Small intestine (tissue), 16 donors: ENCODE results near the gene ABCC11. TPM values are rescaled to one million over a fixed set of nuclear protein-coding genes. Genes with fewer than 3 reads are reported as not detected.
A peak's percentile ranks its signal among the peaks of the same experiment; 100 is the strongest.

ENCODE experiments used
- DNase-seq, 2 donors: peaks; one replicate each; pipeline versions ENCODE4 v3.0.0 to v3.0.0-alpha.2; 2013
- FAIRE-seq: peaks from 2 replicates; lab custom pipeline; 2012; peaks lifted over from hg19 to GRCh38; lab: Jason Lieb, UNC
- H3K27ac ChIP-seq, 3 donors: one replicate each; pipeline ENCODE4 v1.5.1; 2013; ENCODE audit warnings: low read length in 2 of 3, mild to moderate bottlenecking in 2 of 3, control low read depth in 1 of 3, inconsistent platforms in 1 of 3, low read depth in 1 of 3, moderate library complexity in 1 of 3
- H3K27me3 ChIP-seq, 3 donors: one replicate each; pipeline ENCODE4 v1.6.1; 2013; ENCODE audit warnings: low read length in 3 of 3, inconsistent platforms in 1 of 3; ENCODE audit not compliant: control insufficient read depth in 3 of 3, insufficient read depth in 3 of 3
- H3K36me3 ChIP-seq, 3 donors: one replicate each; pipeline ENCODE4 v1.6.1; 2013; ENCODE audit warnings: low read length in 3 of 3, inconsistent platforms in 1 of 3, low read depth in 1 of 3, mild to moderate bottlenecking in 1 of 3, moderate library complexity in 1 of 3; ENCODE audit not compliant: control insufficient read depth in 3 of 3, insufficient read depth in 2 of 3
- H3K4me1 ChIP-seq, 3 donors: one replicate each; pipeline ENCODE4 v1.6.1; 2013; ENCODE audit warnings: low read length in 2 of 3, inconsistent platforms in 1 of 3, low read depth in 1 of 3, mild to moderate bottlenecking in 1 of 3, moderate library complexity in 1 of 3; ENCODE audit not compliant: control insufficient read depth in 3 of 3, insufficient read depth in 2 of 3
- H3K4me3 ChIP-seq, 3 donors: one replicate each; pipeline ENCODE4 v1.5.1; 2013; ENCODE audit warnings: low read length in 3 of 3, control low read depth in 1 of 3, inconsistent platforms in 1 of 3, low read depth in 1 of 3, mild to moderate bottlenecking in 1 of 3, moderate library complexity in 1 of 3
- H3K9me3 ChIP-seq, 2 donors: one replicate each; pipeline ENCODE4 v1.6.1; 2013; ENCODE audit warnings: low read depth in 1 of 2, low read length in 1 of 2; ENCODE audit not compliant: control insufficient read depth in 2 of 2, insufficient read depth in 1 of 2
- WGBS, 3 donors: extraction: QIAGEN DNeasy Blood & Tissue Kit; methylation state at CpG; one replicate each; pipeline ENCODE4 v1.1.7; 2013; 5-methylcytosine and 5-hydroxymethylcytosine counted together
- long read RNA-seq, 10 donors: transcript quantifications; one replicate each; lab custom pipeline, GENCODE V29; 2026
- polyA plus RNA-seq, 4 donors: library from polyadenylated mRNA; stranded (reverse) in 3 of 4; unstranded in 1 of 4; fragments of 200-250 nt in 3 of 4; fragments of 120-200 nt in 1 of 4; gene quantifications; one replicate each; pipeline versions ENCODE4 v1.2.1 to v1.2.3, GENCODE V29; 2013
- donor health status: healthy with polysubstance abuse.
- donor health status: control.
- donor health status: control.
- donor health status: Bipolar disorder and iron deficiency.
- donor health status: healthy.

The ABCC11 gene
- under 1 TPM in 3 of 4 donors, not detected in 1; 0.15 to 0.22 (median 0.15) TPM for polyA plus RNA-seq
- long read RNA-seq, donor 1, result 0 reads
- long read RNA-seq, donor 2, result 0 reads
- long read RNA-seq, donor 3, result 0 reads
- long read RNA-seq, donor 4, result 0 reads
- long read RNA-seq, donor 5, result 0 reads
- long read RNA-seq, donor 6, result 0 reads
- long read RNA-seq, donor 7, result 0 reads
- long read RNA-seq, donor 8, result 0 reads
- long read RNA-seq, donor 9, result 0 reads
- long read RNA-seq, donor 10, result 0 reads

DNA sequence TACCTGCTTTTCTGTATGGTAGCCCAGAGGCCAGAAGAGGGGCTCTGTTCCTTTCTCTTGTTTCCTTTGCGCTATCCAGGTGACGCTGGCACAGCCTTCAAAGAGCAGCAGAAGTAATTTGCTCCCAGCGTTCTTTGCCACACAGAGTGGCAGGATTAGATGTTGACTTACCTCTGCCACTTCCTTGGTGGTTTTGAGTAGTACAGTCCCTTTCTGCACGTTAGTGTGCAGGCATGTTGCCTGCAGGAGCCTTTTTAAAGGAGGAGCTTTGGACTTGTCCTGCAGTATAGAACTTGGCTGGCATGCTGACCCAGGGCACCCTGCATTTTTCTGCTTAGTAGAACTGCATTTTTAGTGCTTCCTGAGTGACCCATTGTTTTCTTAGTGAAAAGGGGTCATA, at the start of gene ABCC11:
Gene ABCC11, minus strand, starts transcription at position 229 of the 400 bp plus-strand sequence. CDS start 15,618 bp downstream, outside the sequence.
- no peak for DNase-seq
- Histone ChIP-seq H3K9me3 (no peaks in the 10 kb centered on the region), H3K27ac (peak within 1 kb of the TSS in 1 of 3 donors; percentile 31), H3K4me1 (peaks cover 6 to 8% (median 7%) of the 10 kb centered on the region in 3 donors), H3K4me3 (no peak within 1 kb of the TSS), H3K36me3 (peaks cover 0 to 2% (median 2%) of the 10 kb centered on the region in 3 donors), H3K27me3 (no peaks in the 10 kb centered on the region)
- FAIRE-seq, result no peak
- 33 to 44% (median 34%) methylated on average over 4 of the region's 4 CpGs for WGBS, 3 donors

DNA sequence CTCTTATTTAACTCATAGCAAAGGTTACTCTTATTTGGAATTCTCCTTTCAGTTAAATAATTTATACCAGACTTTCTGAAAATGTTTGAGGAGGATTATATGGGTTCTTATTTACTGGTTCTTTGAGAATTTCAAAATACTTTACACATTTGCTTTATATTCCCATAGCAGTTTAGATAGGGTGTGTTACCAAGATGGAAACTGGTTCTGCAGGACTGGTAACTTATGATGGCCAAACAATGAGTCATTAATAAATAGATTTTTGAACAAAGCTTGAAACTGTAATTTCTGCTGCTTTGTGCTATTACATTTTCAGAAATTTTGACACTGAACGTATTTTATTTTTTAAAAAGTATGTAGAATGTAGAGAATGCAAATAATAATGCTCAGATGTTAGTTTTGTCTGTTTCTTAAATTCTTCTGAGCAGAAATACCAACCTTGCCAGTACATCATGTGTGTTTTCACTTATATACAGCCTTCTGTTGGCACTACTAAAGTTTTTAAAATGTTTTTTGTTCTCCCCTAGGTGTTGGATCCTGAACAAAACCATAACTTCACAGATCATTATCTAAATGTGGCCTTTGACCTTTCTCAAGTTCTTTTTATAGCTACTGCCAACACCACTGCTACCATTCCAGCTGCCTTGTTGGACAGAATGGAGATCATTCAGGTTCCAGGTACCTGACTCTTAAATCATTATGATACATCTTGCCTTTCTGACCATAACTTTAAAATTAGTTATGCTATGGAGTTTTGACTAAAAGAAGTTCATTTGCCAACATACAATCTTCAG, 48.3 kb upstream of the ABCC11 start:
- DNase-seq (peak; percentile 46 to 57), FAIRE-seq (no peak)
- H3K9me3 ChIP-seq, result no peaks in the 10 kb centered on the region
- H3K4me3 ChIP-seq, result no peak overlapping the region
- 56 to 83% (median 56%) methylated on average over 1 of the region's 1 CpG for WGBS, 3 donors
- H3K27me3 ChIP-seq, result no peaks in the 10 kb centered on the region
- no peak overlapping the region for H3K27ac ChIP-seq
- H3K4me1 ChIP-seq, result no peaks in the 10 kb centered on the region
- peaks cover under 1 to 32% (median 7%) of the 10 kb centered on the region in 3 donors for H3K36me3 ChIP-seq

DNA sequence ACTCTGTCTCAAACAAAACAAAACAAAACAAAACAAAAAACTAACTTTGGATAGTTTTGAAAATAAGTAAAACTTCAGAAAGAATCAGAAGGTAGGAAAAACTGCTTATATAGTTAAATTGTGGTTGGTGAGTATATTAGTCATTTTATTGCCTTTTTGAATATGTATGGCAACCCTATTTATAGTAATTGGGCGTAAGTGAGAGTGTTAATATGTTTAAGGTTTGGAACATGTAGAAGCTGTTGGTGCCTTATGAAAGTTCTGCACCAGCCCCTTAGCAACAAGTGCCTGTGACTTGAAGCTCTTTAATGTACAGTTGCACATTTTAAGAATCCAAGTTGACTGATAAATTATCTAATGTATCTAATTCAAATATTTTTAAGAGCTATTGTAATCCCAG, 47.4 kb upstream of the ABCC11 start:
- no peak overlapping the region for H3K4me3 ChIP-seq
- no peak for FAIRE-seq
- 79 to 89% (median 86%) methylated on average over 1 of the region's 1 CpG for WGBS, 3 donors
- H3K36me3 ChIP-seq, result peaks cover 3 to 36% (median 6%) of the 10 kb centered on the region in 3 donors
- H3K4me1 ChIP-seq, result no peaks in the 10 kb centered on the region
- no peaks in the 10 kb centered on the region for H3K9me3 ChIP-seq
- no peak overlapping the region for H3K27ac ChIP-seq
- no peaks in the 10 kb centered on the region for H3K27me3 ChIP-seq
- no peak for DNase-seq

DNA sequence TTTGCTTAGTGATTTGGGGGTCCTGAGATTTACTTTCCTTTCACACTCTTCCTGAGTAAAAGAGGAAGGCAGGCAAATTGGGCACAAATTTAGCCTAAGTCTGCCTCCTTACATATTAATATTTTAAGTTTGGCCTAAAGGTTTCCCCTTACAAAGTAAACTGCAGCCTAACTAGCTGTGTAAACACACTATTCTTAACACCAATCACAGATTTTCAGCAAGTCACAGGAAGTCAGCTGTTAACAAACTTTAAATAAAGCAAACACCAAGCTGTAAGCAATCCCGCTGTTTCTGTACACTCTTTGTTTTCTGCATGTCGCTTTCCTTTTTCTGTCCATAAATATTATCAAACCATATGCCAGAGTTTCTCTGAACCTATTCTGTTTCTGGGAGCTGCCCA, 45.1 kb upstream of the ABCC11 start:
- H3K4me1 ChIP-seq, result no peaks in the 10 kb centered on the region
- H3K4me3 ChIP-seq, result no peak overlapping the region
- H3K27ac ChIP-seq, result no peak overlapping the region
- peaks cover 0 to 28% (median 6%) of the 10 kb centered on the region in 3 donors for H3K36me3 ChIP-seq
- peaks cover 0 to under 1% of the 10 kb centered on the region in 2 donors for H3K9me3 ChIP-seq
- no peaks in the 10 kb centered on the region for H3K27me3 ChIP-seq
- FAIRE-seq (no peak), DNase-seq (no peak)
- 71 to 91% (median 83%) methylated on average over 2 of the region's 2 CpGs for WGBS, 3 donors

GRCh38 chr16:48291754-48292153, 44.4 kb upstream of the ABCC11 start:
- Histone ChIP-seq H3K27ac (no peak overlapping the region), H3K36me3 (peaks cover 0 to 22% (median 6%) of the 10 kb centered on the region in 3 donors), H3K4me1 (no peaks in the 10 kb centered on the region), H3K27me3 (no peaks in the 10 kb centered on the region), H3K9me3 (peaks cover 1 to 7% of the 10 kb centered on the region in 2 donors), H3K4me3 (no peak overlapping the region)
- DNase-seq (no peak), FAIRE-seq (no peak)
- WGBS, 3 donors, result 84 to 87% (median 85%) methylated on average over 4 of the region's 4 CpGs

GRCh38 chr16:48291303-48291702, 44.0 kb upstream of the ABCC11 start:
- Histone ChIP-seq H3K4me1 (no peaks in the 10 kb centered on the region), H3K27me3 (no peaks in the 10 kb centered on the region), H3K9me3 (peaks cover 1 to 10% of the 10 kb centered on the region in 2 donors), H3K27ac (no peak overlapping the region), H3K36me3 (peaks cover 3 to 23% (median 8%) of the 10 kb centered on the region in 3 donors), H3K4me3 (no peak overlapping the region)
- WGBS, 3 donors, result 93 to 97% (median 96%) methylated on average over 3 of the region's 3 CpGs
- DNase-seq, result no peak
- FAIRE-seq, result no peak

DNA sequence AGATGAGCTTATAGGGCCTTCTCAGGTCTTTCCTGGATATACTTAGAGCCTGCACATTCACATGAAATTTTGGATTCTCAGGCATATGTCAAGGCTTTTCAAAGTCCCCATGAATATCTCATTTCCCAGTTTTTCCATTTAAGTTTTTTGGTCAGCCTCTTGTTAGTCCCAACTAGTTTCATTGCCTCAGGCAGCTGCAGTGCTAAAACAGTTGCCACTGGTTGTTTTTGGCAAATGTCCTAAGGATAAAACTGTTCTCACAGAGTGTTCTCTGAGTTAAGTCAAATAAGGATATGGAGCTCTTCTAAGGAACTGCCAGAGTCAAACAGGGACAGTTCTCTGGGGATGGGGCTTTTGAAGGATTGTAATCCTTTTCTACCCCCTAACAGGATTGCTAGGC, 39.9 kb upstream of the ABCC11 start:
- H3K4me1 ChIP-seq, result no peaks in the 10 kb centered on the region
- DNase-seq, result no peak
- no peak overlapping the region for H3K27ac ChIP-seq
- peaks cover 1 to 13% of the 10 kb centered on the region in 2 donors for H3K9me3 ChIP-seq
- no peak overlapping the region for H3K4me3 ChIP-seq
- FAIRE-seq, result no peak
- H3K36me3 ChIP-seq, result peaks cover 4 to 18% (median 8%) of the 10 kb centered on the region in 3 donors
- no peaks in the 10 kb centered on the region for H3K27me3 ChIP-seq

DNA sequence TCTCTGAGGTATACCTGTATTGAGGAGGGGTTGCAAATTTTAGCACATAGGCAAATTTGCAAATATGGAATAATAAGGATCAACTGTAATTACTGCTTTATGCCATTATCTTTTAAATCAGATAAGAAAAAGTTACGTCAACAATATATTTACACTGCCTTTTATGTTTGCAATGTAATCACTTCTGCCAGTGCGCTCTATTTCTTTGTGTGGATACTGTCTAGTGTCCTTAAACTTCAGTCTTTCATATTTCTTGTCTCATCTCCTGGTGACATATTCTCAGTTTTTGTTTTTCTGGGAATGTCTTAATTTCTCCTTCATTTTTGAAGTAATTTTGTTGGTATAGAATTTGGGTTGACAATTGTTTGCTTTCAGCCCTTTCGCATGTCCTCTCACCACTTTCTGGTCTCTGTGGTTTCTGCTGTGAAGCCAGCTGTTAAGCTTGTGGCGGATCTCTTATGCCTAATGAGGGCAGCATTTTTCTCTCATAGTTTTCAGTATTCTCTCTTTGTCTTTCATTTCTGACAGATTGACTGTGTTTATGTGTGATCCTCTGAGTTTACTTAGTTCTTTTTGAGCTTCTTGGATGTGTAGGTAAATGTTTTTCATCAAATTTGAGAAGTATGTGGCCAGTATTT, 37.6 kb upstream of the ABCC11 start:
- no peaks in the 10 kb centered on the region for H3K4me1 ChIP-seq
- H3K4me3 ChIP-seq, result no peak overlapping the region
- 63 to 83% (median 69%) methylated on average over 4 of the region's 4 CpGs for WGBS, 3 donors
- no peak for FAIRE-seq
- peaks cover 4 to 10% (median 5%) of the 10 kb centered on the region in 3 donors for H3K36me3 ChIP-seq
- H3K9me3 ChIP-seq, result peaks cover 1 to 13% of the 10 kb centered on the region in 2 donors
- DNase-seq, result peak in 1 of 2 donors; percentile 5
- H3K27ac ChIP-seq, result no peak overlapping the region
- H3K27me3 ChIP-seq, result no peaks in the 10 kb centered on the region
